ENCODE data around the gene MAGI2. TPM values are rescaled to one million over a fixed set of nuclear protein-coding genes. Genes with fewer than 3 reads are reported as not detected.

MAGI2 gene
- total and polyA plus RNA-seq, 2 experiments from 2014 or later = 10.4 to 26.4 TPM

GRCh38 chr7:78487464-78487863 is 966.0 kb downstream of the MAGI2 start:
- H2AFZ ChIP-seq = no peak overlapping the region
- no peaks in the 10 kb centered on the region for H3K36me3 ChIP-seq (ENCODE audit: insufficient read depth)
- Mint-ChIP-seq H3K9me3 (no peaks in the 10 kb centered on the region), H3K4me1 (peaks cover 41% of the 10 kb centered on the region), H3K27me3 (ENCODE audit: insufficient read depth, low read depth, poor library complexity) (peaks cover 3% of the 10 kb centered on the region), H3K36me3 (ENCODE audit: low read depth) (peaks cover 17% of the 10 kb centered on the region; the same call in 2 of the 3 replicates), H3K4me3 (no peak overlapping the region), H3K27ac (no peak overlapping the region)
- ATAC-seq (no peak), DNase-seq (ENCODE audit: low spot score) (no peak)
- H3K4me2 ChIP-seq = no peak overlapping the region
- no peak for TF ChIP-seq CTCF (conservative IDR thresholded peaks at IDR 0.05; ENCODE audit: low read depth in 2 of 2)
- no peak for TF ChIP-seq ZNF331 (CRISPR knock-in tag; IDR thresholded peaks at IDR 0.05; ENCODE audit: low read depth)
- TF ChIP-seq STAT1 (IDR thresholded peaks at IDR 0.05; ENCODE audit: unreplicated experiment) = no peak
- no peak for TF ChIP-seq ZNF114 (CRISPR knock-in tag; IDR thresholded peaks at IDR 0.05)
- TF ChIP-seq ETS1 (IDR thresholded peaks at IDR 0.05) = no peak
- TF ChIP-seq ZNF462 (CRISPR knock-in tag; IDR thresholded peaks at IDR 0.05) = no peak
- TF ChIP-seq EZH2 (IDR thresholded peaks at IDR 0.05; ENCODE audit: low read depth, unreplicated experiment) = no peak
- TF ChIP-seq JUNB (IDR thresholded peaks at IDR 0.05; ENCODE audit: unreplicated experiment) = no peak
- no peak for TF ChIP-seq CREB1 (CRISPR knock-in tag; IDR thresholded peaks at IDR 0.05; ENCODE audit: low read depth)
- peaks cover 31% of the 10 kb centered on the region for H3K4me1 ChIP-seq (ENCODE audit: insufficient read depth)
- no peaks in the 10 kb centered on the region for H3F3A ChIP-seq (replicated peaks; ENCODE audit: low read depth)
- H3K9me2 ChIP-seq (ENCODE audit: insufficient read depth) = no peaks in the 10 kb centered on the region
- H3K4me3 ChIP-seq = no peak overlapping the region
- no peaks in the 10 kb centered on the region for H3K27me3 ChIP-seq (ENCODE audit: insufficient read depth)
- H3K27ac ChIP-seq (ENCODE audit: low read depth) = no peak overlapping the region
- no peaks in the 10 kb centered on the region for H3K79me2 ChIP-seq (replicated peaks; ENCODE audit: insufficient read depth)
- no peaks in the 10 kb centered on the region for H4K20me1 ChIP-seq (replicated peaks; ENCODE audit: insufficient read depth)
